Daoy (cell line): ENCODE data around the gene TEX264. TPM values are rescaled to one million over a fixed set of nuclear protein-coding genes. Genes with fewer than 3 reads are reported as not detected.

ENCODE experiments used
- total RNA-seq: library from RNA; depleted of rRNA; stranded (reverse); fragments of >200 nt; shearing (Covaris generic); gene quantifications from 2 replicates; pipeline ENCODE4 v1.2.3, GENCODE V29; 2014; rRNA removed

The TEX264 gene
- total RNA-seq, 1 experiment from 2014 or later, result 35.0 TPM

Other genes with a start within 250 kb of the TEX264 start
- gene DCAF1, start 171.2 kb upstream of the TEX264 start, total RNA-seq, result 11.4 and 13.9 TPM in 2 replicates
- 10.2 and 10.6 TPM in 2 replicates for gene RAD54L2, start 132.5 kb upstream of the TEX264 start, total RNA-seq
- gene GRM2, start 35.8 kb downstream of the TEX264 start, total RNA-seq, result not detected in 2 replicates
- gene IQCF6, start 108.0 kb downstream of the TEX264 start, total RNA-seq, result not detected in 2 replicates
- gene IQCF2, start 190.4 kb downstream of the TEX264 start, total RNA-seq, result not detected in 2 replicates
- gene IQCF5, start 204.3 kb downstream of the TEX264 start, total RNA-seq, result not detected in 2 replicates
- gene IQCF1, start 232.1 kb downstream of the TEX264 start, total RNA-seq, result not detected in 2 replicates